Measurements from ENCODE around the gene TRAF1. TPM values are rescaled to one million over a fixed set of nuclear protein-coding genes. Genes with fewer than 3 reads are reported as not detected.

Gene TRAF1
- total RNA-seq, 3 donors from 2014 or later (not counting 1 experiment from before 2014, with no cell fraction given): 23.4 to 33.9 (median 30.5) TPM

DNA sequence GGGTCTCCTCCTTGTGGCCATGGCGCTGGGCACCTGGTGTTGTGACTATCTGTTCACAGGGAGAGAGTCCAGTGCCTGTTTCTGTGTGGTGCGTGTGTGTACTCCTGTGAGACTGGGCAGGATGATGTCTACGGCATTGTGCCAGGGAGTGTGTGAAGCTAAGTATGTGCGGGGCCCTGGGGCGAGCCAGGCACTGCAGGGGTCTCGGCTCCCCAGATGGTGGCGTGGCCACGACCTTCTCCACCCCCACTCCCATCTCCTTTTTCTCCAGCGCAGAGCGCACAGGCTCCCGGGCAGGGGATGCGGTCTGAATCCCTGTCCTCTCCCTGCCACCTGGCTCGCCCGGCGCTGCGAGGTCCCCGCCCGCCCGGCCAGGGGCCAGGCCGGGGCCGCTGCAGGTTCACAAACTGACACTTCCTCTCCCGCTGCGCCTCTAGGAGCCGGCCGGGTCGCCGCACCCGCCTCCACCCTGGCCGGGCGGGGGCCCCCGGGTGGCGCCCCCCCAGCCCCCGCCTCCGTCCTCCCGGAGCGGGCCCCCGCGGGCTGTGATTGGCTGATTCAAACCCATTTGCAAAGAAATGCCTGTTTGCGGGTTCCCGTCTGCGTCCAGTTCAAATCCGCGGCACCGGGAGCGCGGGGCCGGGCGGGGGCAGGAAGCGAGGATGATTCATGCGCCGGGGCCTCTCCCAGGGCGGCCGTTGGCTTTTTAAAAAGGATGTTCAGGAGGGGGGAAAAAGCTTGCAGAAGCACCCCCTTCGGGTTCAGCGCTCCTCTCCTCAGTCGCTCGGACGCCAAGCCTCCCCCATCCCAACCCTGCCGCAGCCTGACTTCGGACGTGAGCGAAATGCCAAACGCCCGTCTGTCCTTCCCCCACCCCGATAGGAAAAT is 50.4 kb downstream of the TRAF1 start:
- TF ChIP-seq, protein P1, sequence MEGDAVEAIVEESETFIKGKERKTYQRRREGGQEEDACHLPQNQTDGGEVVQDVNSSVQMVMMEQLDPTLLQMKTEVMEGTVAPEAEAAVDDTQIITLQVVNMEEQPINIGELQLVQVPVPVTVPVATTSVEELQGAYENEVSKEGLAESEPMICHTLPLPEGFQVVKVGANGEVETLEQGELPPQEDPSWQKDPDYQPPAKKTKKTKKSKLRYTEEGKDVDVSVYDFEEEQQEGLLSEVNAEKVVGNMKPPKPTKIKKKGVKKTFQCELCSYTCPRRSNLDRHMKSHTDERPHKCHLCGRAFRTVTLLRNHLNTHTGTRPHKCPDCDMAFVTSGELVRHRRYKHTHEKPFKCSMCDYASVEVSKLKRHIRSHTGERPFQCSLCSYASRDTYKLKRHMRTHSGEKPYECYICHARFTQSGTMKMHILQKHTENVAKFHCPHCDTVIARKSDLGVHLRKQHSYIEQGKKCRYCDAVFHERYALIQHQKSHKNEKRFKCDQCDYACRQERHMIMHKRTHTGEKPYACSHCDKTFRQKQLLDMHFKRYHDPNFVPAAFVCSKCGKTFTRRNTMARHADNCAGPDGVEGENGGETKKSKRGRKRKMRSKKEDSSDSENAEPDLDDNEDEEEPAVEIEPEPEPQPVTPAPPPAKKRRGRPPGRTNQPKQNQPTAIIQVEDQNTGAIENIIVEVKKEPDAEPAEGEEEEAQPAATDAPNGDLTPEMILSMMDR (IDR thresholded peaks at IDR 0.05): no peak
- H3K36me3 Mint-ChIP-seq: no peaks in the 10 kb centered on the region
- H3K4me3 Mint-ChIP-seq: peak overlapping the region; percentile 86
- no peaks in the 10 kb centered on the region for H3K9me3 ChIP-seq (ENCODE audit: control insufficient read depth, insufficient read depth, low read length)
- peak; percentile 59 to 70 (median 63) for ATAC-seq
- H3K4me1 ChIP-seq (ENCODE audit: control insufficient read depth, insufficient read depth, low read length): peaks cover 32% of the 10 kb centered on the region
- intact Hi-C loops (cut with micrococcal nuclease): no loop called here
- DNase-seq: peak; percentile 75 to 85
- peak overlapping the region; percentile 69 to 90 for H3K27ac Mint-ChIP-seq
- no peaks in the 10 kb centered on the region for H3K27me3 ChIP-seq (ENCODE audit: control insufficient read depth, insufficient read depth, low read length)
- H3K27me3 Mint-ChIP-seq (ENCODE audit: low read depth in 2 of 2): no peaks in the 10 kb centered on the region
- peaks cover 10% of the 10 kb centered on the region for H3K36me3 ChIP-seq (ENCODE audit: control insufficient read depth, insufficient read depth, low read length)
- peak overlapping the region; percentile 93 for H3K27ac ChIP-seq (ENCODE audit: low read length)
- 2% methylated on average over 65 of the region's 65 CpGs for WGBS (ENCODE audit: insufficient coverage)
- no peaks in the 10 kb centered on the region for H3K9me3 Mint-ChIP-seq
- H3K4me3 ChIP-seq (ENCODE audit: low read length): peak overlapping the region; percentile 87
- H3K4me1 Mint-ChIP-seq: peaks cover 29 to 37% of the 10 kb centered on the region in 2 donors

DNA sequence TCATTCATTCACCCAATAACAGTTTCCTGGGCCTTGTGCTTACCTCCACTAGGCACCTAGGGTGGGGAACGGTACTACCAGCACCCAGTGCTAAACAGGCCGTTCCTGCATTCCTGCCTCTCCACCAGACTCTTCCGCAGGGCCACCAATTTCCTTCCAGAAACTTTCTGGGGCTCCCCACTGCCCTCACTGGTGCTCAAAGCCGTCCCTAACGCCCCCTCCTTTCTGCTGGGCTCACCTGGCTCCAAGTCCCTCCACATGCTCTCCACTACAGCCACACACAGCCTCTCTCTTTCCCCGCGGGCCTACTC is 51.0 kb downstream of the TRAF1 start:
- intact Hi-C loops (cut with micrococcal nuclease): no loop called here
- H3K4me3 Mint-ChIP-seq: peak overlapping the region; percentile 83
- Histone ChIP-seq H3K4me3 (ENCODE audit: low read length) (no peak overlapping the region), H3K36me3 (ENCODE audit: control insufficient read depth, insufficient read depth, low read length) (peaks cover 10% of the 10 kb centered on the region), H3K4me1 (ENCODE audit: control insufficient read depth, insufficient read depth, low read length) (peaks cover 32% of the 10 kb centered on the region), H3K27me3 (ENCODE audit: control insufficient read depth, insufficient read depth, low read length) (no peaks in the 10 kb centered on the region), H3K27ac (ENCODE audit: low read length) (peak overlapping the region; percentile 69), H3K9me3 (ENCODE audit: control insufficient read depth, insufficient read depth, low read length) (no peaks in the 10 kb centered on the region)
- H3K9me3 Mint-ChIP-seq: no peaks in the 10 kb centered on the region
- WGBS (ENCODE audit: insufficient coverage): 50% methylated on average over 6 of the region's 7 CpGs
- no peaks in the 10 kb centered on the region for H3K36me3 Mint-ChIP-seq
- no peaks in the 10 kb centered on the region for H3K27me3 Mint-ChIP-seq (ENCODE audit: low read depth in 2 of 2)
- peaks cover 29 to 37% of the 10 kb centered on the region in 2 donors for H3K4me1 Mint-ChIP-seq
- TF ChIP-seq, protein P1 (IDR thresholded peaks at IDR 0.05): no peak
- DNase-seq (no peak), ATAC-seq (no peak)
- H3K27ac Mint-ChIP-seq: peak overlapping the region; percentile 69 to 90

DNA sequence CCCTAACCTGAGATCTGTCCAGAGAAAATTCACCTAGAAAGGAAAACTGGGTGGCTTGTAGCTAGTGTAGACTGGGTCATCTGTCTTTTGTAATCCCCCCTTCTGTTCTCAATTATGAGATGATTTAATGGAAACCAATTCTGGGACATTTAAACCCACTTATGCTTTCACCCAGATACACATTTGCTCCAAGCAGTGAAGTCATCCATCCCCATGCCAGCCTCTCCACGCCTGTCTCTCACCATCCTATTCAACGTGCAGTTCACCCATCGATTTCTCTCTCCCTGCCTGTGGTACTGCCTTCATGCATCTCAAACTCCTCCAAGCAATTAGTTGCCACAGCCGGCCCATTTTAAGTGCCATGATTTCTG is 51.4 kb downstream of the TRAF1 start:
- peak in 1 of 2 donors; percentile 44 for DNase-seq
- peak overlapping the region; percentile 69 to 90 for H3K27ac Mint-ChIP-seq
- intact Hi-C loops (cut with micrococcal nuclease): no loop called here
- no peaks in the 10 kb centered on the region for H3K36me3 Mint-ChIP-seq
- TF ChIP-seq, protein P1 (IDR thresholded peaks at IDR 0.05): no peak
- peaks cover 29 to 37% of the 10 kb centered on the region in 2 donors for H3K4me1 Mint-ChIP-seq
- WGBS (ENCODE audit: insufficient coverage): 77% methylated on average over 4 of the region's 4 CpGs
- no peaks in the 10 kb centered on the region for H3K9me3 Mint-ChIP-seq
- H3K4me3 Mint-ChIP-seq: peak overlapping the region; percentile 83
- no peak for ATAC-seq
- H3K9me3 ChIP-seq (ENCODE audit: control insufficient read depth, insufficient read depth, low read length): no peaks in the 10 kb centered on the region
- no peak overlapping the region for H3K4me3 ChIP-seq (ENCODE audit: low read length)
- H3K27me3 ChIP-seq (ENCODE audit: control insufficient read depth, insufficient read depth, low read length): no peaks in the 10 kb centered on the region
- H3K4me1 ChIP-seq (ENCODE audit: control insufficient read depth, insufficient read depth, low read length): peaks cover 32% of the 10 kb centered on the region
- no peaks in the 10 kb centered on the region for H3K27me3 Mint-ChIP-seq (ENCODE audit: low read depth in 2 of 2)
- peaks cover 10% of the 10 kb centered on the region for H3K36me3 ChIP-seq (ENCODE audit: control insufficient read depth, insufficient read depth, low read length)
- peak overlapping the region; percentile 69 for H3K27ac ChIP-seq (ENCODE audit: low read length)
